PC-3 (cell line): ENCODE results near the gene CYB5D1.

ENCODE experiments used
- CTCF ChIP-seq: fragments of 300-600 bp; sonication (generic); conservative IDR thresholded peaks from 2 replicates; pipeline ENCODE4 v1.5.1; 2017; ENCODE audit warnings: antibody characterized with exemption, low read depth, mild to moderate bottlenecking, low read length
- EZH2 ChIP-seq: fragments of 300-600 bp; sonication (generic); IDR thresholded peaks from one replicate; pipeline ENCODE4 v1.6.1; 2017; ENCODE audit warnings: antibody characterized with exemption, mild to moderate bottlenecking, low read length; ENCODE audit not compliant: unreplicated experiment
- EZH2phosphoT487 ChIP-seq: fragments of 300-600 bp; sonication (generic); IDR thresholded peaks from 2 replicates; pipeline ENCODE4 v1.6.1; 2018; ENCODE audit warnings: mild to moderate bottlenecking, antibody characterized with exemption, low read length, borderline replicate concordance

GRCh38 chr17:7839190-7839875 lies 18.5 kb upstream of the CYB5D1 start:
- no peak for TF ChIP-seq CTCF
- TF ChIP-seq EZH2: no peak
- TF ChIP-seq EZH2phosphoT487: no peak
